COLO668 (cell line): ENCODE results near the gene LSS.
A peak's percentile ranks its signal among the peaks of the same experiment; 100 is the strongest.
"Not testable (repeated sequence)": the region's sequence is repeated elsewhere in the genome, so short reads cannot be mapped to it uniquely, and the experiment has no call there.

Experiments
- DNase-seq: peaks from one replicate; lab custom pipeline; 2025; ENCODE audit not compliant: unreplicated experiment; lab: John Stamatoyannopoulos, UW

The LSS gene

DNA sequence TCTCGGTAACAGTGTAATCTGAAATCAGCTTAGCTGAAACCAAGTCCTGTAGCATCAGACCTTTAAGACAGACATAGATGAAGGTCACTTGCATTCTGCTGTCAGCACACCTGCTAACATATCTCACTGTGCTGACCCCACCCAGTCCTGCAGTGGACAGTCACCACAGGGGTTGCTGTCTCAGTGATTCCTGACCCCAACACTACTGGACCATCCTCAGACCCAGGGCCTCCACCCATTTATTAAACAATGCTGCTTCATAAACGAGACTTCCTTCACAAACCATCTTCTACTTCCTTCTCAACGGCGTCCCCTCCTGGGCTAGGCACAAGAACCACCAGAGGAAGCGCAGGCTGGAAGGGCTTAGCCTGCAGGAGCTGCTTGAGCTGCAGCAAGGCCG is 17.8 kb upstream of the LSS start:
- no peak for DNase-seq

DNA sequence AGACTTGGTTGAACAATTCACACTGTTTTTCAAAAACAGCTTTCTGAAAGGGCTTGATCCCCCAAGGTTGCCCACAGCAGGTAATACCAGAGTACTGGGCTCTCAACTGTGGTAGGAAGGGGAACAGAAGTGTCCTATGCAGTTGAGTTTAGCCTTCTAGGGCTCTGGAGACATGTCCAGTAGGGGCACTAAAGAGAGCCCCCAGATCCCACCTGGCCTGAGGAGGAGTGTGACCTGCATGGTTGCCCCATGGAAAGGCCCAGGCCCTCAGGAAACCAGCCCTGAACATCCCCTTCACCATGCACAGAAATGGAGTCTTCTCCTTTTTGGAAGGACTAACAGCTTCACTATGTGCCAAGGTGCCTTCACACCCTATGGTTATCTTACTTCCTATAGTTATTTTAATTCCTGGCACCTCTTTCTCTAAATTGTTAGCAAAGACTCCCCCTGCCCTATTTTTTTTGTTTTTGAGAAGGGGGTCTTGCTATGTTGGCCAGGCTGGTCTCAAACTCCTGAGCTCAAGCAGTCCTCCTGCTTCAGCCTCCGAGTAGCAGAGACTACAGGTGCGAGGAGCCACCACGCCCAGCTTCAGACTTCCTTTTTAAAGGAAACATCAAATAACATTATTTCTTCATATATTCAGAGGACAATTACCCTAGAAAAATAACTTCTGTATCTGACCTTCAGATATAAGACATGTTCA is 16.8 kb upstream of the LSS start:
- no peak for DNase-seq

DNA sequence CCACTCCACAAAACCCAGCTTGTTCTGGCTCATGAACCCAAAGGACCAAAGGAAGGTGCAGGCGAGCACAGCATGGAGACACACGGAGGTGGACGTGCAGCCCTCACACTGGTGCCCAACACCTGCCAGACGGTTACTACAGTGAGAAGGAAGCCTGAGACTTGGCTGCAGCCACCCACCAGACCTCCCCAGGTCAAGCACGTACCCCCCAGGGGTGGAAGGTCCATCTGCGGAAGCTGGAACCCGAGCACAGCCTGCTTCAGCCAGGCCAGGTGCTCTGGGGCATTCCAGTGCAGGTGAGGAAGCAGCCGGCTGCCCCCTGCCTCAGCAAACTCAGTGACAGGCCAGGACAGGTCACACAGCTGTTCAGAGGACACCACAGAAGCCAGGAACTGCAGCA is 16.0 kb upstream of the LSS start:
- DNase-seq = no peak

DNA sequence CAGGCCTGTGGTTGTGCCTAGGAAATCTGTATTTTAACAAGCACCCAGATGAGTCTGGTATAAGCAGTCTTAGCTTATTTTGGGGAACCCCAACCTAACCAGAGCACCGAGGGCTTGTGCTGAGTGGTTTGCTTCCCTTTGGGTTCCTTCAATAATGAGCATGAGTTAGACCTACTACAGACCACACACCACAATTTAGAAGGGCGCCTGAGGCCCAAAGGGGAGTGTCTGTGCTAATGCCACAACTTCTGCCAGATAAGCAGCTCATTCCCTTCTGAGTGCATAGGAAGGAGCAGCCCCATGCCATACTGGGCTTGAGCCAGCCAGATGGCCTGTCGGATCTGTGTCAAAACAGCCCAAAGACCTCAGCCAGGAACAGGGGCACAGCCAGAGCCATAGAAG is 15.4 kb upstream of the LSS start:
- DNase-seq = no peak

DNA sequence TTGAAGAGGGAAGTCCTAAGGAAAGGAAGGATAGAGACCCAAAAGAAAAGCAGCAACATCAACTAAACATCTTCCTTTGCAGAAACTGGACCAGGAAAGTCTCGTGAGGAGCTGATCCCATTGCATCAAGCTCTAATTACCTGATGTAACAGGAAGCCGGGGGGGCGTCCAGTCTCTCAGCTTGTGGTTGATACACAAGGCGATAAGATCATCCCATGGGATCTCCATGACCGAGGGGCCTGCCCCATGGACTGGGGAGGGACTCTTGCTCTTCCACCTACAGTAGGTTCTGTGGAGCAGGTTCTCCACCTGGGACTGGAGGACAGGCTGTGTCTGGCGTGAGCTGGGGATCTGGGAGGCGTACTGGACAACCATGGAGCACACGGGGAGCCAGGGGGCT is 14.8 kb upstream of the LSS start:
- DNase-seq = no peak

DNA sequence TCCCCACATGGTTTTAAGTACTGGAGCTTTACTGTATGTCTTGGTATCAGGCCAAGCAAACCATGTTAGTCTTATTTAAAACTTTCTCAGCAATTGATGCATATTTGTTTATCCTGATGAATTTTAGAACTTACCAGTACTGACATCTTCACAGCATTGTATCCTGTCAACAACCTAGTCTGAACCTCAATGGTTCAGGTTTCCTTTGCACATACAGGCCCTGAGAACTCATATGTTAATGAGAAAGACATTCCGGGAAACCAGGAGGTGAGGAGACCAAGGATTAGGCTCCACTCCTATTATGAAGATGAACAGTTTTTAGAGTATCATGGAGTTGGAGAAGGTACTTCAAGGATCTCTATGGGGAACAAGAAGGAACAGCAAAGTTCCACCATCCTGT is 13.0 kb upstream of the LSS start:
- not testable (repeated sequence) for DNase-seq

DNA sequence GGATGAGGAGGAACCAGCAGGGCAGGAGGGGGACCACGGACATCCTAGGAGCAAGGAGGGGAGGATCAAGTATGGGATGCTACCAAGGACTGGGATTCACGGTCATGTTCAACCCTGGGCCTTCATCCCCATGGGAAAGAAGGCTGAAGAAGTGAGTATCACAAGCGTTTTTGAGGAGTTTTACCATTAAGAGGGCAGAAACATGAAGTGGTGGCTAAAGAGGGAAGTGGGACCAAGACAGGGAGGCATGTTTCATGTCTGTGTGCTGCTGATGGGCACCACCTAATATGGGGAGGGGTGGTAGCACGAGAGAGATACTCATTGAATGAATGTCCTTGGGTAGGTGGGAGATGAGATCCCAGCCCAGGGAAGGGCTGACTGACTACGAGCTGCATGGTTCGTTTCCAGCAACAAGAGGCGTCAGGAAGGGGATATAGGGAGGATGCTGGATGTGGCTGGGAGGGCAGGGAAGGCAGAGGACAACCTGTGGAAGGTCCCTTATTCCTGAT is 11.3 kb upstream of the LSS start:
- no peak for DNase-seq

DNA sequence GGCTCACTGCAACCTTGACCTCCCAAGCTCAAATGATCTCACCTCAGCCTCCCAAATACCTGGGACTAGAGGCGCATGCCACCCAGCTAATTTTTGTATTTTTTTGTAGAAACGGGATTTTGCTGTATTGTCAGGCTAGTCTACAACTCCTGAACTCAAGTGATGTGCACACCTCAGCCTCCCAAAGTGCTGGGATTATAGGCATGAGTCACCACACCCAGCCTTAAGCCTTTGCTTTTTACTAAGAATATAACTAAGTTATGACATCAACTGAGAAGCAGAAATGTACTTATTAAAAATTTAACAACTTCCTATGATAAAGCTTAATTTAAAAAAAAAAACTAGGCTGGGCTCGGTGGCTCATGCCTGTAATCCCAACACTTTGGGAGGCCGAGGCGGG is 8.9 kb upstream of the LSS start:
- no peak for DNase-seq

DNA sequence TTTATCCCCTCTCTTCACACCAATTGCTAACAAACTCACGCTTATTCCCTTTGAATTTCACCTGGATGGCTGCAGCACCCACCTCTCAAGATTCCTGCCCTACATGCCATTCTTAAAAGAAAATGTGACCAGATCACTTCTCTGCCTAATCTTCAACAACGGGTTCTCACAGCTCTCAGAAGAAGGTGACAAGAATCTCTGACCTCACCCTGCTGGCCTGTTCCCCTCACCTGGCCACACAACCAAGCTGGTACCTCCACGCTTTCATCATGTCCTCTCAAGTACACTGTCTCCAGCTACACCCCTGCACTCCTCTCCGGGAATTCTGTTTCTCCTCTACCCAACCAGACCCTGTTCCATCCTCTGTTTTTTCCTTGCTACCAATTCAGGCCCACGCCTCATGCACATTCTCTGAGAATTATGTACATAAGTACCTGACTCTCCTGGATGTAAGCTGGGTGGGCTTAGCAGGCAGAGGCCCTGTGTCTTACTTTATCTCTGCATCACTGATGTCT is 5.9 kb upstream of the LSS start:
- DNase-seq = no peak

DNA sequence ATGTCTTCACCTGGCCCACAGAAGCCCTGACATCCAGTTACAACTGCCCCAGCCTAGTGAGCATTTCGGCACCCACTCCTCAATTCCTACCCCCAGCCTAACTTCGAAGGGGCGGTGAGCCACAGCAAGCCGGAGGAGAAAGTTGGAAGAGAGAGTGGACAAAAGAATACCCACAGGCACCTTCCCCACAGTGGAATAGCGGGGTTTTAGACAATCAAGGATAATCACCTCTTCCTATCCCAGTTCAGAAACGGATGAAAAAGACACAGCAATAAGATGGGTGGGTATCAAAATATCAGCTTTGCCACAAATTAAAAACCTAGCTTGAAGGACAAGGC is 1.3 kb upstream of the LSS start:
- no peak for DNase-seq

DNA sequence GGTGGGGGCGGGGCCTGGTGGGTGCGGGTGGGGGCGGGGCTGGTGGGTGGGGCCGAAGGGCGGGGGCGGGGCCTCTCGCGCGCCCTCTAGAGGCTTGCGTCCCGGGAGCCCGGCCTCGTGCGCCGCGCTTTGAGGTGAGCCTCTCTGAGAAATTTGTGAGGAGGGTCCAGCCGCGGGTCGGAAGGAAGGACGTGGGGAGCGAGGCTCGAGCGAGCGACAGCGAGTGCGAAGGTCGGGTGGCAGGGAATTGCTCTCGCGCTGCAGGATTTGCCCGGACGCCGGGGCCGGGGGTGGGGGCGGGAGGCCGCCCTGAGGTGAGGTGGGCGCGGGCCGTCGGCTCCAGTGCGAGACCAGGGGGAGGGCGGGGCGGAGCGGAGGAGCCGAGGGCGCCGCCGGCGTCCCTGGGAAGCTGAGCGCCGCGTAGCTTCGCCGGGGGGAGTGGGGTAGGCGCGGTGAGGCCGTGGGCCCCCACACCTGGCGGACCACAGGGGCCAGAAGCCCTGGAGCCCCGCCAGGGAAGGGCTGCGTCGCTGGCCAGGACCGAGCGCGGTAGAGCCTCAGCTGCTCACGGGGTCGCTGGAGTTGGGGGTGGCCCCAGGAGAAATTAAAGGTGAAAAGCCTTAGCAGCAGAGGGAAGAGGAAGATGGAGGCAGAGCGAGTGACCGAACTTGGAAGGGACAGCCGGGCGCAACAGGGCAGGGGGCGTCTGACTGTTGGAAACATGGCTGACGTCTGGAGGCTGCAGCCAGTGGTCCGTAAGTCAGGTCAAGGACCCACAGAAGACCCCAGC is 754 bp upstream of the LSS start:
- peak; percentile 79 for DNase-seq

DNA sequence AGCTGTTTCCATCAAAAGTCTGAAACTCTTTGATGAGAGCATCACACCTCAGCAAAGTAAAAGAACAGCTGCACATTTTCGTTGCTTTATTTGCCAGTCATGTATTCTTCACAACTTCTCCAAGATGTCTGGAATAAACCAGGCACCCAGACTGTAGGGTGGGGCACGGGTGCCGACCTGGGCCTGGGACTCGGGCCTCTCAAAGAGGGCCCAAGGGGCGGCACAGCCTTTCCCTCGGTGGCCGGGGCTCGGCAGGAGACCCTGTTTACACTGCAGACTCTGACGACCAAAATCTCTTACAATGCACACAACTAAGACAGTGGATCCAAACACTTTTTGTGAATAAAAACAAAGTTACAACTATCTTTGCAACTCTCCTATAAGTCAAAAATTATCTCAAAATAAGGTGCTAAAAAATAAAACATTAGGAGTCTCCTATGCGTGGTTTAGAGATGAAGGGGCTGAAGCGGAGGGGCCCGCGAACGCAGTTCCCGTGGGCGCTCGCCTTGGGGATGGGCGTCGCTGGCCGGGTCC is 696 bp downstream of the LSS start:
- DNase-seq = no peak

DNA sequence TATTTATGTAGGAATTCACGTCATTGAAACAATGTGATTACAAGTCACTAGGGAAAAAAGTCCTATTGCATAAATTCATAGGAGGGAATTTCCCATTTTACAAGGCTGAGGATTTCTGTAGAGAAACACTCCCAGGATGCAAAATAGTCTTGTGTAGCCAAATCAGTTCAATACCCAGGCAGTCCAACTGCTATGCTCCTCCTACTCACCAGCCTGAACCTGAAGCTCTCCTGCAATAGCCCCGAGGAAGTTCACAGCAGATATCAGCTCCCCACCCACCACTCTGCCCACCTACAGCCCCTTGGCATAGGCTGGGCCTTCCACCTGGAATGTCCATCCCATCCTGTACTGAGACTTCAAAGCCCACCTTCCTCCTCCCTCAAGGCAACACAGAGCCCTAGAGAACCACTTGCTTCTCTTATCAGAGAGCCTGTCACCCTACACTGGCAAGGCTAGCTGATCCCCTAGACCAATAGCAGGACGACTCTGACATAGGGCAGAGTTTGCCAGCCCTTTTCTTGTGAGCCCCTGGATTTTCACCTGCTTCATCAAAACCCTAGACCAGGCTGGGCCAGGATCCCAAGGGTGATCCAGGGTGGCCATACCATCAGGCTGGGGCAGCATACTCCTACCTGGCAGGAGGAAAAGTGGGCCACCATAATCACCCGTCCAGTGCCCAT is 1.5 kb downstream of the LSS start:
- DNase-seq = no peak

DNA sequence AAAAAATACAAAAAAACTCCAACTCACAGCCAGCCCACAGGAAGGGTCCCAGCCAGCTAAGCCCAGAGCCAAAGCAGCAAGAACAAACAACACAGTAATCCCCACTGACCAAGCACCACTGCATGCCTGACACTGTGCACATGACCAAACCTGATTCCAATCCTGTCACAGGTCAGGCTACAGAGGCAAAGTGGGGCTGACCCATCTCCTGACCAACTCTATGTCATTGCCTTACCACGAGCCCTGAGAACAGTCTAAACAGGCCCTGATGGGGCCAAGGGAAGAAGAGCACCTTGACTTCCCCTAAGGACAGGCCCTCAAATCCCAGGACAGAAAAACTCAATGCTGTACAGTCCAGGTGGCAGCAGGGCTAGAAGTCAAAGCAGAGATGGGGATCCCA is 2.4 kb downstream of the LSS start:
- DNase-seq = no peak

DNA sequence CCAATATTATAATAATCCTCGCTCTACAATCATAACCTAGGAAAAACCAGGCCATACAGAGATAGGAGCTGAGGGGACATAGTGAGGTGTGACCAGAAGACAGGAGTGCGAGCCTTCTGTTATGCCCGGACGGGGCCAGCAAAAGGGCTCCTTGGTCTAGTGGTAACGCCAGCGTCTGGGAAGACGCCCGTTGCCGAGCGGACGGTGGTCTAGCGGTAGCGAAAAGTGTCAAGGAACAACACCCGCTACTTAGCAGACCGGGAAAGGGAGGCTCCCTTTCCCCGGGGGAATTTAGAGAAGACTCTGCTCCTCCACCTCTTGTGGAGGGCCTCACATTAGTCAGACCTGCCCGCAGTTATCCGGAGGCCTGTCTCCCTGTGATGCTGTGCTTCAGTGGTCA is 4.9 kb downstream of the LSS start:
- DNase-seq = not testable (repeated sequence)

DNA sequence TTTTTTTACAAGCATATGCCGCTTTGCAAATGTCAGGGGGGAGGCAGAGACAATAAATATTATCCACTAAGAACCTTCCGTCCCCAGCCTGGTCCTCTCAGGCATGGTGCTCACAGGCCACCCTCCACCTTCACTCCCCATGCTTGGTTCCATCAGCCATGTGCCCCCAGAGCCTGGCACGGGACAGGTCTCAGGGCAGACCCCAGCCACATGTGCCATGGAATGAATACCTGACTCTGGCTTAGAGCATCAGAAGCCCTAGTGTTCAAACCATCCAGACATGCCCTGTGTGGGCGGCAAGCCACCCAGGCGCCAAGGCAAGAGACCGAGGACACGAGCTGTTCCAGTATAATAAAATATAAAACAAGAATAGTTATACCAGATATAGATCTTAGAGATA is 5.4 kb downstream of the LSS start:
- DNase-seq = no peak

DNA sequence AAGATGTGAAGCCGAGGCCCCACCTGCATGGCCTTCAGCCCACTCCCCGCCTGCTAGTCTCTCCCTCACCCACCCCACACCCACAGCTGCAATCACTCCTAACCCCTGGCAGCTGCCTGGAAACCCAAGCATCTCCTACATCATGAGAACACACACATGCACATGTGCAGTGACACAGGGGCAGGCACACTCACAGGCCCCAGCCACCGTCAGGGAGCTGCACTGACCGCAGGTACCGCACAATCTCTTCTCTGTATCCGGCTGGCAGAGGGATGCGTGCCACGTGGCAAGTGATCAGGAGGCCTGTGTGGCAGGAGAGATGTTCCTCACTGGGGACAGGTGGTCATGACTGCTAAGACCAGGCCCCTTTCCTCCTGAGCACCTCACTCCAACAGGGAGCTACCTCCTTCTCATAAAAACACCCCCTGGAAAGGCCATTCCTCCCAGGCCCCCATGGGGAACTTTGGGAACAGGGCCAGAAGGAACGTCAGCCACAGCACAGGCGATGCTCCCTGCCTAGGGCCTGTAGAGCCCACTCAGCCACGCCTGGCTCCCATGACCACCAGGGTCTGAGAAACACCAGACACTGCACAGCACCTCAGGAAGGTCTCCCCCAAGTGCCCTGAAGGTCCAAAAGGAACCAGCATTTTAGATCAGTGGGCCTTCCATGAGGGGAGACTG is 6.0 kb downstream of the LSS start:
- no peak for DNase-seq

DNA sequence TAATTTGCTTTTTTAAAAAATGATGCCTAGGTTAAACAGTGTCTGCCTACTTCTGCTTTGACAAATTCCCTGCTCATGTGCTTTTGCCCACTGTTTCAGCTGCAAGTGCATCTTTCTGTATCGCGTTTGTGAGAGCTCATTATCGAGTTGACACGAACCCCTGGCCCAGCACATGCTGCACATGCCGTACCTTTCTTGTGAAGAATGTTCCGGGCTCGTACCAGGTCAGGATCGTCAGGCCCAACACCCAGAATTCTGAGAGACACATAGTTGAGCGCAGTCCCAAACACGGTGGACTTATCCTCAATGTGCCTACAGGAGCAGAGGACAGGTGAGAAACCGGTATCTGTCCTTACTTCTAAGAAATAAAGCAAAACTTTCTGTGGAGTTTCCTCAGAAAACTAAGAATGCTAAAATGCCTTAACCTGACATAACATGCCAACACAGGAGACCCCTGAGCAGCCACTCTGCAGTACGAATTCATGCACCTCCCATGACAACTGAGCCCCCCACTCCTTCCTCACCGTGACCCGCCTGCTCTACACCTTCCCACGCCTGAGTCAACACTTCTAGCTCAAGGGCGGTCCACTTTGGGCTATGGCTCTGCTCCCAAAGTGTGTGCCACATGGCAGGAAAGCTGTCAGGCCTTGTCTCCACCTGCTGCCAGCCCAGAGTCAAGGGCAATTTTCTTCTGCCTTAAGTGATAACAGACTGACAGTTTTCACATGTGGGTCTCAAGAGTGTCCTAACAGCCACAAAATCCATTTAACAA is 6.7 kb downstream of the LSS start:
- no peak for DNase-seq

DNA sequence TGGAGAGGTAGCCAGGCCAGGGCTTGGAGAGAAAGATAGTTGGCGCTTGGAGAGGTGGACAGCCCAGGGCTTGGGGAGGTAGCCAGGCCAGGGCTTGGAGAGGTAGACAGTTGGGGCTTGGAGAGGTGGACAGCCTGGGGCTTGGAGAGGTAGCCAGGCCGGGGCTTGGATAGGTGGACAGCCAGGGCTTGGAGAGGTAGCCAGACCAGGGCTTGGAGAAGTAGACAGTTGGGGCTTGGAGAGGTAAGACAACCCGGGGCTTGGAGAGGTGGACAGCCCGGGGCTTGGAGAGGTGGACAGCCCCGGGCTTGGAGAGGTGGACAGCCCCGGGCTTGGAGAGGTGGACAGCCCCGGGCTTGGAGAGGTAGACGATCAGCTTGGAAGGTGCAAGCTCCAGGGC is 7.7 kb downstream of the LSS start:
- DNase-seq = no peak

DNA sequence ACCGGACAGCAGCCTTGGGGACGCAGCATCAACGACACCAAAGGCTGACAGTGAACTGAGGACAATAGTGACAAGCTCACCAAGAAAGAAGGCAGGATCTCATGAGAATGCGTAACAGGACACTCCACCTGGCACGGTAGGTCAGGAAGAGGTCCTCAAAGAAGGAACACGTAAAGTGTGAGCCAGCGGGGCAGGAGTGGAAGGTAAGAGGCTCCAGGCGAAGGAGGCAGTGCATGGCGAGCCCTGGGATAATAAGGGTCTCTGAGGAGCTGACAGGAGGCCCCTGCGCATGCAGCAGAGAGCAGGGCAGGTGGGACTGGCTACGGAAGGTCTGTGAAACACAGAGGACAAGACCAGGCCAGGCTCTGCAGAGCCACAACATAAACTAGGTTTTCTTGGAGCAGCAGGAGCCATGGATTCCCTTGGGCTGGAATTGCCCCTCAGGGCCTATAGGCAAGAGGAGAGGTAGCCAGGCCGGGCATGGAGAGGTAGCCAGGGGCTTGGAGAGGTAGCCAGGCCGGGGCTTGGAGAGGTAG is 8.2 kb downstream of the LSS start:
- DNase-seq = no peak
